ENCODE results near the gene CACNA1E. TPM values are rescaled to one million over a fixed set of nuclear protein-coding genes. Genes with fewer than 3 reads are reported as not detected.

Gene CACNA1E
- total and polyA plus RNA-seq, 2 experiments from 2014 or later: 0.32 to 1.1 TPM

DNA sequence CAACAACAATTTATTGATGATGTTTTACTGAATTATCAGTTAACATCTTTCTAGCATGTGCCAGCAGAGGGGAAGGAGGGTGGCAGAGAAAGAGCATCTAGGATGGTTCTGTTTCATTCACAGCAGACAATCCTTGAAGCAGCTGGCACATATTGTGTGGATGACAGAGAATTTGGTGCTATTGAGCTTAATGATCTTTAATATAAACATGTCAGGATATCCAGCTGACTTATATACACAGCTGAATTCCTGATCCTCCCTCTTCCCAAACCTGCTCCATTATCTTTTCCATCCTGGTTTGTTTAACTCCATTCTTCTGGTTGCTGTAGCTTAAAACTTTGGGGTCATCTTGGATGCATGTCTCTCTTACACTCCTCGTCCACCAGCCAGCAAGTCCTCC lies 218.6 kb downstream of the CACNA1E start:
- no peak for DNase-seq (ENCODE audit: low spot score)
- no peaks in the 10 kb centered on the region for H4K20me1 ChIP-seq (replicated peaks; ENCODE audit: insufficient read depth)
- no peak overlapping the region for H3K27ac ChIP-seq (ENCODE audit: low read depth)
- H3K4me1 ChIP-seq (ENCODE audit: insufficient read depth): no peaks in the 10 kb centered on the region
- no peaks in the 10 kb centered on the region for H3F3A ChIP-seq (replicated peaks; ENCODE audit: low read depth)
- peaks cover 23% of the 10 kb centered on the region for H3K9me2 ChIP-seq (ENCODE audit: insufficient read depth)
- no peak for TF ChIP-seq NANOG (IDR thresholded peaks at IDR 0.05; ENCODE audit: borderline replicate concordance)
- TF ChIP-seq, protein P1, sequence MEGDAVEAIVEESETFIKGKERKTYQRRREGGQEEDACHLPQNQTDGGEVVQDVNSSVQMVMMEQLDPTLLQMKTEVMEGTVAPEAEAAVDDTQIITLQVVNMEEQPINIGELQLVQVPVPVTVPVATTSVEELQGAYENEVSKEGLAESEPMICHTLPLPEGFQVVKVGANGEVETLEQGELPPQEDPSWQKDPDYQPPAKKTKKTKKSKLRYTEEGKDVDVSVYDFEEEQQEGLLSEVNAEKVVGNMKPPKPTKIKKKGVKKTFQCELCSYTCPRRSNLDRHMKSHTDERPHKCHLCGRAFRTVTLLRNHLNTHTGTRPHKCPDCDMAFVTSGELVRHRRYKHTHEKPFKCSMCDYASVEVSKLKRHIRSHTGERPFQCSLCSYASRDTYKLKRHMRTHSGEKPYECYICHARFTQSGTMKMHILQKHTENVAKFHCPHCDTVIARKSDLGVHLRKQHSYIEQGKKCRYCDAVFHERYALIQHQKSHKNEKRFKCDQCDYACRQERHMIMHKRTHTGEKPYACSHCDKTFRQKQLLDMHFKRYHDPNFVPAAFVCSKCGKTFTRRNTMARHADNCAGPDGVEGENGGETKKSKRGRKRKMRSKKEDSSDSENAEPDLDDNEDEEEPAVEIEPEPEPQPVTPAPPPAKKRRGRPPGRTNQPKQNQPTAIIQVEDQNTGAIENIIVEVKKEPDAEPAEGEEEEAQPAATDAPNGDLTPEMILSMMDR (conservative IDR thresholded peaks at IDR 0.05; ENCODE audit: low read depth in 2 of 2): no peak
- TF ChIP-seq, protein P2, sequence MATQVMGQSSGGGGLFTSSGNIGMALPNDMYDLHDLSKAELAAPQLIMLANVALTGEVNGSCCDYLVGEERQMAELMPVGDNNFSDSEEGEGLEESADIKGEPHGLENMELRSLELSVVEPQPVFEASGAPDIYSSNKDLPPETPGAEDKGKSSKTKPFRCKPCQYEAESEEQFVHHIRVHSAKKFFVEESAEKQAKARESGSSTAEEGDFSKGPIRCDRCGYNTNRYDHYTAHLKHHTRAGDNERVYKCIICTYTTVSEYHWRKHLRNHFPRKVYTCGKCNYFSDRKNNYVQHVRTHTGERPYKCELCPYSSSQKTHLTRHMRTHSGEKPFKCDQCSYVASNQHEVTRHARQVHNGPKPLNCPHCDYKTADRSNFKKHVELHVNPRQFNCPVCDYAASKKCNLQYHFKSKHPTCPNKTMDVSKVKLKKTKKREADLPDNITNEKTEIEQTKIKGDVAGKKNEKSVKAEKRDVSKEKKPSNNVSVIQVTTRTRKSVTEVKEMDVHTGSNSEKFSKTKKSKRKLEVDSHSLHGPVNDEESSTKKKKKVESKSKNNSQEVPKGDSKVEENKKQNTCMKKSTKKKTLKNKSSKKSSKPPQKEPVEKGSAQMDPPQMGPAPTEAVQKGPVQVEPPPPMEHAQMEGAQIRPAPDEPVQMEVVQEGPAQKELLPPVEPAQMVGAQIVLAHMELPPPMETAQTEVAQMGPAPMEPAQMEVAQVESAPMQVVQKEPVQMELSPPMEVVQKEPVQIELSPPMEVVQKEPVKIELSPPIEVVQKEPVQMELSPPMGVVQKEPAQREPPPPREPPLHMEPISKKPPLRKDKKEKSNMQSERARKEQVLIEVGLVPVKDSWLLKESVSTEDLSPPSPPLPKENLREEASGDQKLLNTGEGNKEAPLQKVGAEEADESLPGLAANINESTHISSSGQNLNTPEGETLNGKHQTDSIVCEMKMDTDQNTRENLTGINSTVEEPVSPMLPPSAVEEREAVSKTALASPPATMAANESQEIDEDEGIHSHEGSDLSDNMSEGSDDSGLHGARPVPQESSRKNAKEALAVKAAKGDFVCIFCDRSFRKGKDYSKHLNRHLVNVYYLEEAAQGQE (IDR thresholded peaks at IDR 0.05; ENCODE audit: unreplicated experiment): no peak
- TF ChIP-seq, protein P3, sequence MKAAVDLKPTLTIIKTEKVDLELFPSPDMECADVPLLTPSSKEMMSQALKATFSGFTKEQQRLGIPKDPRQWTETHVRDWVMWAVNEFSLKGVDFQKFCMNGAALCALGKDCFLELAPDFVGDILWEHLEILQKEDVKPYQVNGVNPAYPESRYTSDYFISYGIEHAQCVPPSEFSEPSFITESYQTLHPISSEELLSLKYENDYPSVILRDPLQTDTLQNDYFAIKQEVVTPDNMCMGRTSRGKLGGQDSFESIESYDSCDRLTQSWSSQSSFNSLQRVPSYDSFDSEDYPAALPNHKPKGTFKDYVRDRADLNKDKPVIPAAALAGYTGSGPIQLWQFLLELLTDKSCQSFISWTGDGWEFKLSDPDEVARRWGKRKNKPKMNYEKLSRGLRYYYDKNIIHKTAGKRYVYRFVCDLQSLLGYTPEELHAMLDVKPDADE (IDR thresholded peaks at IDR 0.05): no peak
- TF ChIP-seq POLR2AphosphoS5 (IDR thresholded peaks at IDR 0.05; ENCODE audit: low read depth): no peak
- TF ChIP-seq EZH2 (IDR thresholded peaks at IDR 0.05; ENCODE audit: low read depth, unreplicated experiment): no peak
- no peak for TF ChIP-seq CREB1 (CRISPR knock-in tag; IDR thresholded peaks at IDR 0.05; ENCODE audit: low read depth)
- no peak for TF ChIP-seq EZH2phosphoT487 (IDR thresholded peaks at IDR 0.05; ENCODE audit: unreplicated experiment)
- TF ChIP-seq, protein P4, sequence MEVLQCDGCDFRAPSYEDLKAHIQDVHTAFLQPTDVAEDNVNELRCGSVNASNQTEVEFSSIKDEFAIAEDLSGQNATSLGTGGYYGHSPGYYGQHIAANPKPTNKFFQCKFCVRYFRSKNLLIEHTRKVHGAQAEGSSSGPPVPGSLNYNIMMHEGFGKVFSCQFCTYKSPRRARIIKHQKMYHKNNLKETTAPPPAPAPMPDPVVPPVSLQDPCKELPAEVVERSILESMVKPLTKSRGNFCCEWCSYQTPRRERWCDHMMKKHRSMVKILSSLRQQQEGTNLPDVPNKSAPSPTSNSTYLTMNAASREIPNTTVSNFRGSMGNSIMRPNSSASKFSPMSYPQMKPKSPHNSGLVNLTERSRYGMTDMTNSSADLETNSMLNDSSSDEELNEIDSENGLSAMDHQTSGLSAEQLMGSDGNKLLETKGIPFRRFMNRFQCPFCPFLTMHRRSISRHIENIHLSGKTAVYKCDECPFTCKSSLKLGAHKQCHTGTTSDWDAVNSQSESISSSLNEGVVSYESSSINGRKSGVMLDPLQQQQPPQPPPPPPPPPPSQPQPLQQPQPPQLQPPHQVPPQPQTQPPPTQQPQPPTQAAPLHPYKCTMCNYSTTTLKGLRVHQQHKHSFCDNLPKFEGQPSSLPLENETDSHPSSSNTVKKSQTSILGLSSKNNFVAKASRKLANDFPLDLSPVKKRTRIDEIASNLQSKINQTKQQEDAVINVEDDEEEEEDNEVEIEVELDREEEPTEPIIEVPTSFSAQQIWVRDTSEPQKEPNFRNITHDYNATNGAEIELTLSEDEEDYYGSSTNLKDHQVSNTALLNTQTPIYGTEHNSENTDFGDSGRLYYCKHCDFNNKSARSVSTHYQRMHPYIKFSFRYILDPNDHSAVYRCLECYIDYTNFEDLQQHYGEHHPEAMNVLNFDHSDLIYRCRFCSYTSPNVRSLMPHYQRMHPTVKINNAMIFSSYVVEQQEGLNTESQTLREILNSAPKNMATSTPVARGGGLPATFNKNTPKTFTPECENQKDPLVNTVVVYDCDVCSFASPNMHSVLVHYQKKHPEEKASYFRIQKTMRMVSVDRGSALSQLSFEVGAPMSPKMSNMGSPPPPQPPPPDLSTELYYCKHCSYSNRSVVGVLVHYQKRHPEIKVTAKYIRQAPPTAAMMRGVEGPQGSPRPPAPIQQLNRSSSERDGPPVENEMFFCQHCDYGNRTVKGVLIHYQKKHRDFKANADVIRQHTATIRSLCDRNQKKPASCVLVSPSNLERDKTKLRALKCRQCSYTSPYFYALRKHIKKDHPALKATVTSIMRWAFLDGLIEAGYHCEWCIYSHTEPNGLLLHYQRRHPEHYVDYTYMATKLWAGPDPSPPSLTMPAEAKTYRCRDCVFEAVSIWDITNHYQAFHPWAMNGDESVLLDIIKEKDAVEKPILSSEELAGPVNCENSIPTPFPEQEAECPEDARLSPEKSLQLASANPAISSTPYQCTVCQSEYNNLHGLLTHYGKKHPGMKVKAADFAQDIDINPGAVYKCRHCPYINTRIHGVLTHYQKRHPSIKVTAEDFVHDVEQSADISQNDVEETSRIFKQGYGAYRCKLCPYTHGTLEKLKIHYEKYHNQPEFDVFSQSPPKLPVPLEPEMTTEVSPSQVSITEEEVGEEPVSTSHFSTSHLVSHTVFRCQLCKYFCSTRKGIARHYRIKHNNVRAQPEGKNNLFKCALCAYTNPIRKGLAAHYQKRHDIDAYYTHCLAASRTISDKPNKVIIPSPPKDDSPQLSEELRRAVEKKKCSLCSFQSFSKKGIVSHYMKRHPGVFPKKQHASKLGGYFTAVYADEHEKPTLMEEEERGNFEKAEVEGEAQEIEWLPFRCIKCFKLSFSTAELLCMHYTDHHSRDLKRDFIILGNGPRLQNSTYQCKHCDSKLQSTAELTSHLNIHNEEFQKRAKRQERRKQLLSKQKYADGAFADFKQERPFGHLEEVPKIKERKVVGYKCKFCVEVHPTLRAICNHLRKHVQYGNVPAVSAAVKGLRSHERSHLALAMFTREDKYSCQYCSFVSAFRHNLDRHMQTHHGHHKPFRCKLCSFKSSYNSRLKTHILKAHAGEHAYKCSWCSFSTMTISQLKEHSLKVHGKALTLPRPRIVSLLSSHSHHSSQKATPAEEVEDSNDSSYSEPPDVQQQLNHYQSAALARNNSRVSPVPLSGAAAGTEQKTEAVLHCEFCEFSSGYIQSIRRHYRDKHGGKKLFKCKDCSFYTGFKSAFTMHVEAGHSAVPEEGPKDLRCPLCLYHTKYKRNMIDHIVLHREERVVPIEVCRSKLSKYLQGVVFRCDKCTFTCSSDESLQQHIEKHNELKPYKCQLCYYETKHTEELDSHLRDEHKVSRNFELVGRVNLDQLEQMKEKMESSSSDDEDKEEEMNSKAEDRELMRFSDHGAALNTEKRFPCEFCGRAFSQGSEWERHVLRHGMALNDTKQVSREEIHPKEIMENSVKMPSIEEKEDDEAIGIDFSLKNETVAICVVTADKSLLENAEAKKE (CRISPR knock-in tag; IDR thresholded peaks at IDR 0.05): no peak
- TF ChIP-seq STAT1 (IDR thresholded peaks at IDR 0.05; ENCODE audit: unreplicated experiment): no peak
- TF ChIP-seq ZNF114 (CRISPR knock-in tag; IDR thresholded peaks at IDR 0.05): no peak
- TF ChIP-seq JUNB (IDR thresholded peaks at IDR 0.05; ENCODE audit: unreplicated experiment): no peak
- no peak for TF ChIP-seq ZNF331 (CRISPR knock-in tag; IDR thresholded peaks at IDR 0.05; ENCODE audit: low read depth)
- no peak overlapping the region for H3K4me3 ChIP-seq
- H2AFZ ChIP-seq: no peak overlapping the region
- H3K4me2 ChIP-seq: no peak overlapping the region
- Mint-ChIP-seq H3K36me3 (ENCODE audit: low read depth) (no peaks in the 10 kb centered on the region), H3K27ac (no peak overlapping the region), H3K9me3 (peaks cover 2% of the 10 kb centered on the region; the same call in 2 of the 3 replicates), H3K27me3 (ENCODE audit: insufficient read depth, low read depth, poor library complexity) (peaks cover 2% of the 10 kb centered on the region), H3K4me3 (no peak overlapping the region), H3K4me1 (no peaks in the 10 kb centered on the region; the same call in 1 of the 3 replicates)
- ATAC-seq: no peak
- H3K79me2 ChIP-seq (replicated peaks; ENCODE audit: insufficient read depth): no peaks in the 10 kb centered on the region
- H3K36me3 ChIP-seq (ENCODE audit: insufficient read depth): no peaks in the 10 kb centered on the region
- H3K27me3 ChIP-seq (ENCODE audit: insufficient read depth): no peaks in the 10 kb centered on the region
